HG03378 (cell line): ENCODE results near the gene HSFX4.
"Not testable (repeated sequence)": the region's sequence is repeated elsewhere in the genome, so short reads cannot be mapped to it uniquely, and the experiment has no call there.

Experiments used
- ATAC-seq: cut with Tn5 transposase; IDR thresholded peaks from one replicate; pipeline ENCODE4 v1.9.1; 2021; ENCODE audit warnings: mild to moderate bottlenecking, moderate library complexity; ENCODE audit not compliant: unreplicated experiment

The HSFX4 gene

DNA sequence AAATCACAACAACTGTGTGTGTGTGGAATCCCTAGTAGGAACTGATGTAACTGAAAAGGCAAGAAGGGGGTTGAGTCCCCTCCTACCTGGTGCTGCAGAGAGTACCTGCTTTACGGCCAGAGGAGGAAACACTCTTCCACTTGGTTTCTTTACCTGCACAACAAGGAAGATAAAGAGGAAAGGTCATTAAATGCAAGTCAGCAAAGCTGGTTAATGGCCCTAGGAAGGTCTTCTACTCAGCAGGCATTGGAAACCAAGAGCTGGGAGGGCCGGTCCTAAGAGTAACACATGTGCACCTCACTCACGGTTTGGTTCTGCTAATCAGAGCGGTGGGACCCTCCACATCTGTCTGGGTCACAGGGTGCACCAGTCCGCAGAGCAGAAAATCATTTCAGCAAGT is 8.0 kb downstream of the HSFX4 start:
- not testable (repeated sequence) for ATAC-seq

DNA sequence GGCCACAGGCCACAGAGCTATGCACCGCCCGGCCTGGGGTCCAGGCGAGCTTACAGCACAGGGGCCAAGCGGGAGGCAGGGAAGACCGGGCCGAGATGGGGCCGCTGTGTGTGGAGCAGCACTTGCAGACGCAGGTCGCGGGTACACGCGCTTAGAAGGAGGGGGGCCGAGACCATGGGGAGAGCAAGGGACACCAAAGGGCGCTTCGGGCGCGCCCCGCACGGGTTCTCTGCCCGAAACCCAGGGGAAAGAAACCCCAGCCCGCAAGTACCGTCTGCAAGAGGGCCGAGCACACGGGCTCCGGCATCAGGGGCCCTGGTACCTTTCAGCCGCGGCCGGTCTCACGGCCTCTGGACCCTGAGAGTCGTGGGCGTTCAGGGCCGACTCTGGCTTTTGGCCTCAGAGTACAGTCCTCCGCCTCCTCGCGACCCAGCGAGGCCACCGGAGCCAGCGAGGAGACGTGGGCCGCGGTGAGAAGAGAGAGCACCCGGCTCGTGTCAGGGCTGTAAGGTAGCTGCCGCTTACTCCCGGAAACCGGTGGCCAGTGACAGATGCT is 8.6 kb downstream of the HSFX4 start:
- no peak for ATAC-seq

DNA sequence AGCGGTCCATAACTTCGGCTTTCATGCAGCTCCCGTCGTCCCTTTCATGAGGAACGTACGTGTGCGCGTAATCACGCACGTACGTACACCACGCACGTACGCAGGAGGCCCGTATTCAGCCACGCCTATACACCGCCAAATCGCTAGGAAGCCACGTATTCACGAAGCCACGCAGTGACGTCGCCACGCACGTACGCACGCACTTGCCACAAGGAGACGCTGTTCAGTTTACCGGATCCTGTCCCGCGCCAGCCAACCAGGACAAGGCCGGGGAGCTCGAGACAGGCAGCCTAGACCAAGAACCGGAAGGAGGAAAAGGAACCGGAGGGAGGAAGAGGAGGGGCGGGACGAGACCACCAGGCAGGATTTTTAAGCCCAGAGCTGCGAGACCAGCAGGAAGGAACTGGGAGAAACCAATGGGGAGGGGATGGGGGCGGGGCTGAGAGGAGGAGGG is 9.1 kb downstream of the HSFX4 start, which contains the start of gene EOLA2:
Gene EOLA2 (minus strand): TSS at position 65 of the 454 bp plus-strand sequence. CDS start 4,617 bp downstream, outside the sequence.
- ATAC-seq: peak; percentile 88

DNA sequence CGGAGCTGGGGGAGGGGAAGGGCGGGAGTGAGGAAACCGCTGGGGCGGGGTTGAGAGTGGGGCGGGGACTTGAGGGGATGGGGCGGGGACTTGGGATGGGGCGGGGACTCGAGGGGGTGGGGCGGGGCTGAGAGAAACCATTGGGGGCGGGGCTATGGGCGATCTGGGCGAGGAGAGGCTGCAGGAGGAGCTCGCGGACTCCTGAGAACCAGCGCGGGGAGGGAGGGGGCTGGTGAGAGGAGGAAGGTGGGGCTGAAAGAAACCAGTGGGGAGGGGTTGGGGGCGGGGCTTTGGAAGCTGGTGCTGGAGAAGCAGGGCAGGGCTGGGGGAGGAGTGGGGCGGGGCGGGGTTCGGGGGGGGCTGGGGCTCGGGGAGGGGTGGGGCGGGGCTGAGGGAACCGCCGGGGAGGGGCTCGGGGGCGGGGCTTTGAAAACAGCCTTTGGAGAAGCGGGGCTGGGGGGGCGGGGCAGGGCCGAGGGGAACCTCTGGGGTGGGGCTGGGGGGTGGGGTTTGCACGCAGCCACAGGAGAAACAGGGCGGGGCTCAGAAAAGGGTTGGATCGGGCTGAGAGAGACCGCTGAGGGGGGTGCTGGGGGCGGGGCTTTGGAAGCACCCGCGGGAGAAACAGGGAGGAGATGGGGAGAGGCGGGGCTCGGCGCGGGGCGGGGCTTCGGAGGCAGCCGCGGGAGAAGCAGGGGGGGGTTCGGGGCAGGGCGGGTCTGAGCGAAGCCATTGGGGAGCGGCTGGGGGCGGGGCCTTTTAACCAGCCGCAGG is 9.7 kb downstream of the HSFX4 start:
- no peak for ATAC-seq

DNA sequence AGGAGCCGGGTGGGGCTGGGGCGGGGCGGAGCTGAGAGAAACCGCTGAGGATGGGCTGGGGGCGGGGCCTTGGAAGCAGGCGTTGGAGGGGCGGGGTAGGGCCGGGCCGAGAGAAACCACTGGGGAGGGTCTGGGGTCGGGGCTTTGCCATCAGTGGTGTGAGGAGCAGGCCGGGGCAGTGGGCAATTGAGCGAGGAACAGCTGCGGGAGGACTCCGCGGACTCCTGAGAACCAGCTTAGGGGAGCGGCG is 10.2 kb downstream of the HSFX4 start:
- no peak for ATAC-seq

DNA sequence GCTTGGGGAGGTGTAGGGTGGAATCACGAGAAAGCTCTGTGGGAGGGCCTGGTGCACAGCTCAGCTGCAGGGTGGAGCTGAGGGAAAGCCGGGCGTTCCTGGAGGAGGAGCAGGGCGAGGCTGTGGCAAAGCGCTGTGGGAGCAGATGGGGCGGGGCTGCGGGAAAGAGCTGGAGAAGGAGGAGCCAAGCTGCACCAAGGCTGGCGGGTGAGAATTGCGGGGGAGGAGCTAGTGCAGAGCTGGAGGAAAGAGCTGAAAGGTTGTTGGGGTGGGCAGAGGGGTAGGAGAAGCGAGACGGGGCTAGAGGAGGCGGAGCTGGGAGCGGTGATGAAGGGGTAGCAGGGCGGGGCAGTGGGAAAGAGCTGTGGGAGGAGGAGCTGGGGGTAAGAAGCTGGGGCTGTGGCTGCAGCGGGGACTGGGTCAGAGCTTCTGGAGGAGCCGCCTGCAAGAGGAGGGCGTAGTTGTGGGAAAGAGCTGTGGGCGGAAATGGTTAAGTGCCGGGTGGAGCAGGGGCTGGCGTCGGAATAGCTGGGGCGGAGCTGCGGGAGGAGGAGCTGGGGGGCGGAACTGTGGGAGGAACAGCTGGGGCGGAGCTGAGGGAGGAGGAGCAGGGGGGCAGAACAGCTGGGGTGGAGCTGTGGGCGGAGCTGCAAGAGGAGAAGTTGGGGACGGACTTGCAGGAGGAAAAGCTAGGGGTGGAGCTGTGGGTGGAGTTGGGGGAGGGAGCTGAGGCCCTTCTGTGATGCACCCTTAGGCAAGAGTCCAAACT is 10.7 kb downstream of the HSFX4 start:
- peak; percentile 44 for ATAC-seq

DNA sequence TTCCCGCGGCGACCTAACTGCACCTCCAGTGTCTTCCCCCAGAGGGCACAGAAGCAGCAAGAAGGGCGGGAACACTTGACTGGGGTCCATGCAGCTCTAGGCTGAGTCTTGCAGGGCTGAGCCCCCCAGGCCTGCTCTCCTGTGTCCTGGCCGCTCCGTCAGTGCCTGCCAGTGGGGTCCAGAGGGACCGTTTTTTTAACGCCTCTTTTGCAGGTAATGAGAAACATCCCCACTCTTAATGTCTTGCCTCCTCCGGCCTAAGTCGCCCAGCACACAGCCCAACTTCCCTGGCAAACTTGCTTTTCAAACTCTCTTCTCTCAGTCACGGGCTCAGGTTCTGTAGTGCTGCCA is 11.3 kb downstream of the HSFX4 start:
- ATAC-seq: not testable (repeated sequence)

DNA sequence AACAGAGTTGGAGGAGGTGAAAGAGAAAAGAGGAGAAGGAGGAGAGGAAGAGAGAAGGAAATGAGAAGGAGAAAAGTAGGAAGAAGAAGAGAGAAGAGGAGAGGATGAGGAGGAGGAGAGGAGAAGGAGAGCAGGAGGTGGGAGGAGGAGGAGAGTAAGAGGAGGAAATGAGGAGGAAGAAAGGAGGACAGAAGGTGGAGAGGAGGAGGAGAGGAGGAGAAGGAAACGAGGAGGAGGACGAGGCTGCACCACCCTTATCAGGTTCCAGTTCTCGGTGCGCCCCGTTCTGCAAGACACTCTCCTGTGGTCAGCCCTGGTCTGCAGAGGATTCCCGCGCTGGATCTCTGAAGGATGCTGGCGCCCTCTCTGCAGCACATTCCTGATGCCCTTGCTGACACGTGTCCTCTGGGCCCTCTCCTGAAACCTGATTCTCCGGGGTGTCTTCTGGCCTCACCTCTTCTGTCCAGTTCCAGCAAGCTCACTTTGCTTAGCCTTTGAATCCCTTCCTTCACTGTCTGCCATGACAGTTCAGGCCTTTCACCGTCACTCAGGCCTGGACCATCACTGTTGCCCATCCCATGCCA is 15.8 kb downstream of the HSFX4 start:
- ATAC-seq: not testable (repeated sequence)

DNA sequence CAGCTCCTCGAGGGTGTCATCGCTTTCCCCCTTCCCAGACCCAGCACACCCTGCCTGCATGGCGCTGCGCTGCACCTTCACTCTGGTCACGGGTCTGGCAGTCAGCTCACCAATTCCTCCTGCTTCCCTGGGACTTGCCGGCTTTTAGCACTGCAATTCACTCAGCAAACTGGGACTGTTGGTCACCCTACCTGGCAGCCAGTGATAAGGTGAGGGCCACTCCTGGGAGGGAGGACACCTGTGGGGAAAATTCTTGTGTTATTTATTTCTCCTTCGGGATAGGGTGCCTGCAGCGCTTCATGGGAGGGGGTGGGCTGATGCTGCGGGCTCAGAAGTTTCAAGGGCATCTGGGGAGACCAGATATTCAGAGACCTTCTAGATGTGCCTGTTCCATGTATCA is 16.4 kb downstream of the HSFX4 start:
- ATAC-seq: not testable (repeated sequence)

DNA sequence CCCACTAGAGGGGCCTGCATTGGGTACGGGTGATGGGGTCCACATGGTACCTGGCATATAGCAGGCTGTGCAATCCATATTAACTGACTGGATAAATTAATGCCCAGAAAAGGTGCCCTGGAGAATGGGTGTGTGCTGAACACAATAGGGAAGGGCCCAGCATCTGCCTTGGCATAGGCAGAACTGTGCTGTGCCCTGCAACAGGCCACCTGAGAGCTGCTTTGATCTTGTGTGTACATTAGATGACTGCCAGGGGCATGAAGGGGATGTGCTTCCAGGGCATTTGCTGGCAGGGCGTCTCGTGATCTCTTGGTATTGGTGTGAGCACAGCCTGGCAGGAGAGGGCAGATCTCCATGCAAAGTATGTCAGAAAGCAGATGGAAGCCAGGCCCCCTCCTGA is 17.6 kb downstream of the HSFX4 start:
- not testable (repeated sequence) for ATAC-seq

DNA sequence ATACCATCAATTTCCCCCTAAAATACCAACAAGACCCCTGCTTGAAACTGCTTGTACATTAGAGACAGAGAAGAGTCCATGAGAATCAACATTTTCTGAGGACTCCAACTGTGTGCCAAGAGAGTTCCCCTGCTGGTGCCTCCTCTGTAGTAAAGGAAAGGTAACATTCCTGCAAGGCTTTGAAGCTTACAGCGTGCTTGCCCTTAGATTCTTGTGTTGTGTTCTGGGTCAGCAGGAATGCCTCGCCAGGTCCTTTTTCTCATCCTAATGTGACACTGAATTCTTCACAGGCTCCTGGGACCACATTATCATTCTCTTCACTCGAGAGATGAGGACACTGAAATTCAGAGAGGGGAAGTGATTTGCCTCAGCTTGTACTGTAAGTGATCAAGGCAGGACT is 18.6 kb downstream of the HSFX4 start:
- ATAC-seq: no peak

DNA sequence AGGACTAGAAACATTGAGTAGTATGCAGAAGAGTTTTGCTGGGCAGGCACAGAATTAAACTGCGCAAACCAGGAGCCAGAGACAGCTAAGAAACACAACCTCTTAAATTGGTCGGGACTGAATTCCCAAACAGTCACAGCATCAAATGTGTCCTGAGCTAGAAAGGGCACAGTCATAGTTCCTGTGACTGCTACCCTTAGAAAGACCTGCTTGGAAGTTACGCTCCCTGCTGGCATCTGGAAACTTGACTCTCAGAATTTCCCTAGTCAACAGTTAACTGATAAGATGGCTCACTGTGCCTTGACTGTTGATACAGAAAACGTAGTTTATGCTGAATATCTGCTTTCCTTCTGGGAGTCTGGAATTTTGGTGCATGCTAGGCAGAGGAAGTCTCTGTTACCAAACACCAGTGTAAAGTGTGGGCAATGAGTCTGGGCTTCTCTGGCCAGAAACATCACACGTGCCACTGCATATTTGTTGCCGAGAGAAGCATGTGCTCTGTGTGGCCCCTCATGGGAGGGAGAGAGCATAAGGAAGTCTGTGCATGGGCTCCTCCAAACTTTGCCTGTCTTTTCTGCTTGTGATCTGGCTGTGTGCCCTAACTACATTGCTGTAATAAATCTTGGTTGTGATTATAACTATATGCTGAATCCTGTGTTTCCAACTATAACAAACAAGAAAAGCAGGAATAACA is 20.5 kb downstream of the HSFX4 start:
- ATAC-seq: no peak

DNA sequence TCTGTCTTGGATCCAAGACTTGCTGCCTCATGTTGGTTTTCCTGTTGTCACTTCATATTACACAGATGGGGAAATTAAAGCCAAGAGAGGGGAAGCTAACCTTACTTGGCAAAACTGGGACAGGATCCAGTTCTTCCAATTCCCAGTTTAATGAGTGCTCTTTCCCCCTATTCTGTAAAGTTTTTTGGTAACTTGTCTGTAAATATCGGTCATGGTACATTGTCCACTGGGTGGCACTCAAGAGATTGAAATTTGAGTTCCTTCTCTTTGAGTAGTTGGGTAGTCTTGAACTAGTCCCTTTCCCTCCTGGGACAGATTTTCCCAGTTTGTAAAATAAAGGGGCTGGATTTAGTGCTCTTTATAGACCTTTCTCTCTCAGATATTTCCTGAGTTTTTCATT is 21.3 kb downstream of the HSFX4 start:
- ATAC-seq: no peak

DNA sequence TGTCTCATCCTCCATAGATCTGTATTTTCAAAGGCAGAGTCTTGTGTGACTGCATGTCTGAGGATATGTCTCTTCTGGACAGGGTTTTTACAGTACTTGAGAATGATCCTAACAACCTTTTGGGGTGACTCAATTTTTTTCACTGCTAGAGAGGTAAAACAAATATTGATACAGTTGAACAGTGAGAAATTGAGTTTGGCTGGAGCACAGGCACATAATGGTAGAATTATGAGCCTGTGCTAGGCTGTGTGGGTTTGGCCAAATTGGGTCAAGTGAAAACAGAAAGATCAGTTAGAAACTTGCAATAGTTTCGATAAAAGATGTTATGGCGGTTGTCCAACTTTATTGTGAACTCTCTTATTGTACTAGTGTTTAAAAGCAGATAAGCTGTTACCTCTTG is 32.2 kb downstream of the HSFX4 start:
- no peak for ATAC-seq

DNA sequence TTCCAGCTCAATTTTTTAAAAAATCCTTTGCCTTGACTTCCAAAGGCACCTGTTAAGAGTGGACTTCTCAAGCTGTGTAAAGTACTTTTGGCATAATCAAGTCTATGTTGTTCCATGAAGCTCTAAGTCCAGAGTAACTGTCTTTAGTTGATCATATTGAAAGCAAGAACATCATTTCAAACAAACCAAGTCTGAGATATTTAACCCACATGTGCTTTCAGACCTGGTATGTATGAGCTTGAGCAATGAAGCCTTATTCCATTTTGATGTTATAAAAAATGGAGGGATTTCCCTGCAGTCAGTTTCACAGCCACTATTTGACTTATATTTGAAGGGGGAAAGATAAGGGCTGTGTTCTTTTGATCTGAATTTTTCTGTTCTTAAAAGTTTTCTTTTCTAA is 32.6 kb downstream of the HSFX4 start:
- ATAC-seq: no peak

DNA sequence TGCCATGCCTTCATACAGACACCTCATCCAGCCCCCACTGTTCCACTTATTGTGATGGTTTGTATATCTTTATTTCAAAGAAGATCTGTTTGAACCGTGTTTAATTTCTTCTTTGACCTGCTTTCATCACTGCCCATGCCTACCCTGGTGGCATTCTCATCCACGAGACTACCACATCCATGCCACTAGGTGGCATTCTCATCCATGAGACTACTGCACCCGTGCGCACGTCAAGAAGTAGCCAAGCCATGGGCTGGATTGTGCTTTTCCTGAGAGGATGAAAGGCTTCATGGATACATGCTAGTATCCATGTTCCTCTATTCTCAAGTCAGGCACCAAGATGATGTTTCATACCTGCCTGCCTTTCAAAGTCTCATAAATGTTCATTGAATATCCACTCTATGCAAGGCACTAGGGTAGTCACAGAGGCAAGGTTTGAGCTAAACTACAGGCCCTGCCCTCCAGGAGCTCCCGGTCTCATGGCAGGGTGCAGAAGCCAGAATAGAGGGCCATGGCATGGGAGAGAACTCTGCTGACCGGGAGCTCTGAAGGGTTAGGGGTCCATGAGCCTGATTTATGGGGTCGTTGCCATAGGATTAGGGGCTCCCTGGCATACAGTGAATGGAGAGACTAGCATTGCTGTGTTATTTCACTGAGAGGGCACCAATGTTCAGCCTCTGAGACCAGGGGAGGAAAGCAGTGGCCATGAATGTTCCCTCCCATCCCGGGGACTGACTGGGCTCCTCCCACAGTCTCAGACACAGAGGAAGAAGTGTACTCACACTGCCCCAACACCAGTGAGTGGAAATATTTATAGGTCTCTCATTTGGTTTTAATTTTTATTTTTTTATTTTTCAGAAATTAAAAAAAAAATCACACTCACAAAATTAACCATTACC is 33.7 kb downstream of the HSFX4 start:
- peak; percentile 87 for ATAC-seq

DNA sequence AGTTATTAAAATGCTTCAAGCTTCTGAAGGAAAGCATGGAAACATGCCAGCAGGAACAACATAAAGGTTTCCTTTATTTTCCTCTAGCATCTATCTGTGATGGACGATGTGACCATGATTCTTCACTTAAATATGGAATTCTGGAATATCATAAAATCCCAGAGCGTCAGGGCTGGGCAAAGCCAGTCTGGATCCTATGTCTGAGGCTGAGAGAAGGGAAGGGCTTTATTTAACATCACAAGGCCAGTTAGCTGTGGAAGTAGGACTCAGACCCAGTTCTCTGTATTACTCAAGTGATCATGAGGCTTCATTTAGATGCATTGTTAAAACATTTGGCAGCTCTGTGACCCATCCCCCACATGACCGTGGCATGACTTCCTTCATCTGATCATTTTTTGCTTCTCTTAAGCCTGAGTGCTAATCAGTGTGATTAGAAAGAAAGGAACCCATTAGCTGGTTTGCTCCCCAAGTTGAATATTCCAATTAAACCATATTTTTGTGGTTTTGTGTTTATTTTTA is 49.8 kb downstream of the HSFX4 start:
- ATAC-seq: no peak
